Endothelial cell of umbilical vein (primary cell): ENCODE results near the gene ALDH6A1.
"Not testable (repeated sequence)": the region's sequence is repeated elsewhere in the genome, so short reads cannot be mapped to it uniquely, and the experiment has no call there.

ENCODE experiments used
- CTCF ChIP-seq, 2 donors: IDR thresholded peaks; 1 replicate in 1 of 2; 2 replicates in 1 of 2; pipeline ENCODE4 v1.5.1; 2011; ENCODE audit warnings: low read length in 2 of 2, mild to moderate bottlenecking in 2 of 2, moderate library complexity in 2 of 2, control low read depth in 1 of 2, inconsistent platforms in 1 of 2, low read depth in 1 of 2; ENCODE audit not compliant: insufficient read depth in 1 of 2; ENCODE audit errors: extremely low read depth in 1 of 2
- JUN ChIP-seq: IDR thresholded peaks from 2 replicates; pipeline ENCODE4 v1.6.1; 2011; ENCODE audit warnings: borderline replicate concordance, low read depth; ENCODE audit not compliant: insufficient read length, insufficient read depth
- POLR2A ChIP-seq: IDR thresholded peaks from 2 replicates; pipeline ENCODE4 v1.6.1; 2012; ENCODE audit warnings: low read depth, mild to moderate bottlenecking, control low read depth, low read length

- TF ChIP-seq CTCF (IDR thresholded peaks at IDR 0.05; ENCODE audit: extremely low read depth in 1 of 2, insufficient read depth in 1 of 2, low read depth in 1 of 2, low read length in 2 of 2); POLR2A; JUN: not testable (repeated sequence)
Observed at GRCh38 chr14:74125487-74125886, 41.2 kb upstream of the ALDH6A1 start.
